HG03108 (cell line): Measurements from ENCODE around the gene RCHY1.

ENCODE experiments used
- ATAC-seq: cut with Tn5 transposase; IDR thresholded peaks from one replicate; pipeline ENCODE4 v1.9.1; 2021; ENCODE audit warnings: moderate library complexity; ENCODE audit not compliant: unreplicated experiment

RCHY1 gene

GRCh38 chr4:75432683-75433082 is 81.5 kb downstream of the RCHY1 start:
- no peak for ATAC-seq

- no peak for ATAC-seq
Measured at GRCh38 chr4:75429208-75429607, 85.0 kb downstream of the RCHY1 start.
